K562 (cell line): ENCODE data around the gene THADA. TPM values are rescaled to one million over a fixed set of nuclear protein-coding genes. Genes with fewer than 3 reads are reported as not detected.

Source experiments
- ATAC-seq: fragments of 200-7000 bp; cut with Tn5 transposase; 3 replicates; pipeline ENCODE4 v1.9.1; 2020; ENCODE audit warnings: moderate library complexity
- BruUV-seq: library from RNA; stranded (reverse); fragments of 400-500 nt; replicated peaks from 2 replicates; lab custom pipeline; 2021; lab: Mats Ljungman, UMichigan
- CTCF ChIA-PET: fragments of 300-600 bp; formaldehyde crosslinking; extraction: SDS; loops from one replicate; lab custom pipeline; 2021; ENCODE audit warnings: low intra/inter-chr PET ratio; lab: Yijun Ruan, JAX
- POLR2A ChIA-PET: fragments of 300-600, 350-650 bp; sonication (Branson Sonifier 250); formaldehyde crosslinking; extraction: SDS; loops from one replicate; lab custom pipeline; 2021; ENCODE audit warnings: antibody characterized with exemption, inconsistent platforms; lab: Yijun Ruan, JAX
- DNase-seq, 4 experiments: peaks; one replicate each; pipeline versions ENCODE4 v3.0.0 to v3.0.0-alpha.2; 2011 to 2018; ENCODE audit warnings: low spot score in 3 of 4, mixed read lengths in 3 of 4; ENCODE audit errors: extremely low read depth in 1 of 4
- FAIRE-seq: peaks from 2 replicates; lab custom pipeline; 2011; peaks lifted over from hg19 to GRCh38; lab: Jason Lieb, UNC
- H2AFZ ChIP-seq: 2 replicates; pipeline ENCODE4 v1.6.0; 2011; ENCODE audit warnings: low read depth, low read length, control low read depth, inconsistent platforms
- H3K27ac ChIP-seq: fragments of 200-600 bp; 3 replicates; pipeline ENCODE4 v1.8.0; 2011; ENCODE audit warnings: low read depth, mild to moderate bottlenecking, control low read depth, inconsistent platforms, low read length, moderate library complexity, mixed read lengths; ENCODE audit errors: extremely low read depth
- H3K27me3 ChIP-seq, 2 experiments: fragments of 300-600 bp in 1 of 2; 2 replicates in 1 of 2; 3 replicates in 1 of 2; pipeline versions ENCODE4 v1.6.0 to v1.8.0; 2011; ENCODE audit warnings: inconsistent platforms in 2 of 2, low read length in 2 of 2, mild to moderate bottlenecking in 1 of 2, mixed read lengths in 1 of 2, moderate library complexity in 1 of 2; ENCODE audit not compliant: control insufficient read depth in 2 of 2, insufficient read depth in 2 of 2
- H3K36me3 ChIP-seq: fragments of 300-600 bp; 3 replicates; pipeline ENCODE4 v1.8.0; 2011; ENCODE audit warnings: mild to moderate bottlenecking, low read length, inconsistent platforms; ENCODE audit not compliant: control insufficient read depth, insufficient read depth
- H3K4me1 ChIP-seq, 2 experiments: fragments of 200-600 bp in 1 of 2; replicated peaks in 1 of 2; 2 replicates in 1 of 2; 3 replicates in 1 of 2; pipeline versions ENCODE4 v1.5.1 to v1.8.0; 2011; ENCODE audit warnings: inconsistent platforms in 2 of 2, low read length in 2 of 2, mild to moderate bottlenecking in 1 of 2, mixed read lengths in 1 of 2, moderate library complexity in 1 of 2; ENCODE audit not compliant: control insufficient read depth in 2 of 2, insufficient read depth in 2 of 2
- H3K4me2 ChIP-seq: 2 replicates; pipeline ENCODE4 v1.6.1; 2011; ENCODE audit warnings: low read length, control low read depth, inconsistent platforms, mixed read lengths; ENCODE audit not compliant: insufficient read depth
- H3K4me3 ChIP-seq: fragments of 200-600 bp; sonication (generic), shearing (Covaris generic); 2 replicates; pipeline ENCODE4 v1.5.1; 2016; ENCODE audit warnings: control low read depth, inconsistent platforms
- H3K79me2 ChIP-seq: fragments of 200-600 bp; 3 replicates; pipeline ENCODE4 v1.8.0; 2011; ENCODE audit warnings: low read length, inconsistent platforms; ENCODE audit not compliant: control insufficient read depth, insufficient read depth
- H3K9ac ChIP-seq, 2 experiments: 2 replicates each; pipeline versions ENCODE4 v1.6.0 to v1.6.1; 2011; ENCODE audit warnings: low read depth in 2 of 2, low read length in 2 of 2, control low read depth in 1 of 2, inconsistent platforms in 1 of 2, mild to moderate bottlenecking in 1 of 2, mixed read lengths in 1 of 2; ENCODE audit not compliant: insufficient read depth in 1 of 2
- H3K9me1 ChIP-seq: one replicate; pipeline ENCODE4 v1.6.0; 2011; ENCODE audit warnings: inconsistent platforms, mild to moderate bottlenecking, low read length, moderate library complexity; ENCODE audit not compliant: control insufficient read depth, insufficient read depth
- H3K9me3 ChIP-seq: replicated peaks from 2 replicates; pipeline ENCODE4 v1.5.1; 2011; ENCODE audit warnings: low read depth, low read length, inconsistent platforms; ENCODE audit not compliant: control insufficient read depth, insufficient read depth
- H4K20me1 ChIP-seq: replicated peaks from 2 replicates; pipeline ENCODE4 v1.6.1; 2011; ENCODE audit warnings: low read length, inconsistent platforms, mixed read lengths; ENCODE audit not compliant: control insufficient read depth, insufficient read depth
- MAFG ChIP-seq: fragments of 450-650 bp; conservative IDR thresholded peaks from 2 replicates; pipeline ENCODE4 v1.6.1; 2016; ENCODE audit warnings: missing genetic modification characterization, missing compliant biosample characterization
- NR3C1 ChIP-seq: sonication (generic); formaldehyde crosslinking; IDR thresholded peaks from 2 replicates; pipeline ENCODE4 v1.8.1; 2022; ENCODE audit warnings: missing genetic modification reagents
- PRPF4 ChIP-seq: fragments of 200-400 bp; formaldehyde crosslinking; IDR thresholded peaks from one replicate; pipeline ENCODE4 v1.6.1; 2017; ENCODE audit warnings: low read length, low read depth, mild to moderate bottlenecking; ENCODE audit not compliant: insufficient read depth, poor library complexity, severe bottlenecking
- ZBTB40 ChIP-seq, 2 experiments: fragments of 450-650 bp in 1 of 2; sonication (generic) in 1 of 2; formaldehyde crosslinking in 1 of 2; IDR thresholded peaks; 2 replicates each; pipeline versions ENCODE4 v1.7.1 to v1.9.0; 2016 to 2022; ENCODE audit warnings: inconsistent platforms in 1 of 2, mild to moderate bottlenecking in 1 of 2, missing genetic modification reagents in 1 of 2
- ZKSCAN1 ChIP-seq: fragments of 150-350 bp; IDR thresholded peaks from 2 replicates; pipeline ENCODE4 v1.6.1; 2016; ENCODE audit warnings: low read depth, low read length
- ZMIZ1 ChIP-seq, 2 experiments: fragments of 150-350 bp in 1 of 2; IDR thresholded peaks; 2 replicates each; pipeline ENCODE4 v1.6.1; 2012 to 2016; ENCODE audit warnings: low read depth in 2 of 2, low read length in 2 of 2, mild to moderate bottlenecking in 1 of 2, moderate library complexity in 1 of 2
- ZNF347 ChIP-seq: fragments of 450-650 bp; formaldehyde crosslinking; IDR thresholded peaks from 2 replicates; pipeline ENCODE4 v1.4.0; 2020; ENCODE audit warnings: low read depth, mild to moderate bottlenecking, moderate library complexity
- WGBS: fragments of 100-300 bp; shearing (Covaris generic); methylation state at CpG from one replicate; pipeline ENCODE4 v1.1.6; 2016; ENCODE audit warnings: low coverage, mixed read lengths; ENCODE audit not compliant: insufficient coverage; ENCODE audit errors: missing lambda C conversion rate; 5-methylcytosine and 5-hydroxymethylcytosine counted together
- in situ Hi-C: fragments of 300-500 bp; cut with MboI; formaldehyde crosslinking; loops from 4 replicates; pipeline ENCODE4 v1.15.0; 2018; ENCODE audit warnings: inconsistent platforms, mixed read lengths
- intact Hi-C: fragments of 100-400 bp; cut with micrococcal nuclease; formaldehyde crosslinking; loops from 2 replicates; pipeline ENCODE4 v1.14.2; 2022
- polyA plus RNA-seq, 8 experiments: library from polyadenylated mRNA; depleted of rRNA in 4 of 8; stranded (reverse) in 5 of 8; unstranded in 3 of 8; fragments of >200 nt; fragmentation: Nextera tagmentation in 2 of 8; fragmentation: Illumina TruSeq in 1 of 8; extraction: Ambion mirVana in 2 of 8; extraction: Trizol in 1 of 8; gene quantifications; 2 replicates each; pipeline versions ENCODE4 v1.2.1 to v1.2.3, GENCODE V29; 2011 to 2014; ENCODE audit warnings: inconsistent platforms in 1 of 8, missing spikeins in 1 of 8
- total RNA-seq, 7 experiments: library from RNA; depleted of rRNA in 6 of 7; stranded (reverse); fragments of >200 nt in 6 of 7; fragmentation: Illumina TruSeq in 2 of 7; extraction: Trizol in 2 of 7; gene quantifications; 2 replicates each; pipeline versions ENCODE4 v1.2.1 to v1.2.3, GENCODE V29; 2011 to 2021; ENCODE audit warnings: low replicate concordance in 1 of 7

Gene THADA
- total and polyA plus RNA-seq, 9 of the 15 experiments (the other 6 are each of a cell fraction or from before 2014, with no cell fraction given): 17.8 to 34.7 (median 31.9) TPM

- FAIRE-seq: peak; percentile 97
- in situ Hi-C loops: loop anchor here (10.0 kb wide), 1 partner anchor 47 kb away; no protein-coding TSS in a partner anchor
- TF ChIP-seq ZMIZ1 (IDR thresholded peaks at IDR 0.05; ENCODE audit: low read depth in 2 of 2, low read length in 2 of 2) (peak in 1 of 2 experiments; percentile 52; a peak in 1 of 4 replicates), ZBTB40 (IDR thresholded peaks at IDR 0.05) (0 out of 2 replicates have a peak, but pooled peaks have one; percentile 21), ZBTB40 (CRISPR knock-in tag; IDR thresholded peaks at IDR 0.05) (no peak), ZNF347 (CRISPR knock-in tag) (no peak), NR3C1 (CRISPR knock-in tag) (no peak), MAFG (tag) (no peak), PRPF4 (no peak), ZKSCAN1 (no peak)
Observed at GRCh38 chr2:43221763-43222474, 373.9 kb downstream of the THADA start.

More at GRCh38 chr2:43221763-43222474, 373.9 kb downstream of the THADA start:
- DNase-seq (peak; percentile 68 to 94 (median 77)), ATAC-seq (peak; percentile 44)
- peaks cover 76% of the 10 kb centered on the region for H3K79me2 ChIP-seq
- H3K27ac ChIP-seq: peak overlapping the region; percentile 86
- no peaks in the 10 kb centered on the region for H3K27me3 ChIP-seq
- BruUV-seq: no TSS peak
- H3K4me3 ChIP-seq: peak overlapping the region; percentile 62
- CTCF ChIA-PET: no interaction called here
- H3K9ac ChIP-seq: peak overlapping the region; percentile 83 to 88
- no peaks in the 10 kb centered on the region for H3K9me3 ChIP-seq
- 1% methylated on average over 8 of the region's 8 CpGs for WGBS
- H3K9me1 ChIP-seq: no peaks in the 10 kb centered on the region
- H4K20me1 ChIP-seq: no peaks in the 10 kb centered on the region; the same call in 1 of the 2 replicates
- peak overlapping the region; percentile 90 for H3K4me2 ChIP-seq
- POLR2A ChIA-PET: interaction anchor here (0.6 to 1.8 kb wide), 32 partner anchors 10 to 391 kb away, joined by 3 to 8 read pairs (median 4); no protein-coding TSS in a partner anchor
- peaks cover 19 to 67% of the 10 kb centered on the region in 2 experiments; a peak in 4 of 5 replicates for H3K4me1 ChIP-seq
- H3K36me3 ChIP-seq: peaks cover 29% of the 10 kb centered on the region
- no peak overlapping the region for H2AFZ ChIP-seq
- intact Hi-C loops: loop anchor here (2.0 kb wide), 1 partner anchor 43 kb away; no protein-coding TSS in a partner anchor
